ENCODE results near the gene PRTG. TPM values are rescaled to one million over a fixed set of nuclear protein-coding genes. Genes with fewer than 3 reads are reported as not detected.

PRTG gene
- total RNA-seq, 1 donor from 2014 or later, result 574 TPM

- TF ChIP-seq CTCF (IDR thresholded peaks at IDR 0.05) (no peak), EZH2phosphoT487 (IDR thresholded peaks at IDR 0.05) (no peak), EZH2 (IDR thresholded peaks at IDR 0.05) (no peak)
- H3K27ac Mint-ChIP-seq, result no peak overlapping the region
- H3K4me3 ChIP-seq, result peak overlapping the region; percentile 93
- peaks cover 53% of the 10 kb centered on the region for H4K20me1 ChIP-seq (ENCODE audit: low read depth)
- H3K27ac ChIP-seq, result peak overlapping the region; percentile 96
- H2AFZ ChIP-seq (replicated peaks), result no peak overlapping the region
- H3K36me3 Mint-ChIP-seq, result peaks cover 6% of the 10 kb centered on the region
- no peak overlapping the region for H3K4me3 Mint-ChIP-seq
- H3K36me3 ChIP-seq, result peaks cover 3% of the 10 kb centered on the region
- H3K79me2 ChIP-seq (ENCODE audit: low read depth), result peaks cover 67% of the 10 kb centered on the region
- peak overlapping the region; percentile 86 for H3K4me2 ChIP-seq
- peaks cover 54% of the 10 kb centered on the region for H3K4me1 Mint-ChIP-seq
- peaks cover 73% of the 10 kb centered on the region for H3F3A ChIP-seq (ENCODE audit: low read depth)
- peaks cover 53% of the 10 kb centered on the region for H3K4me1 ChIP-seq
- H3K27me3 Mint-ChIP-seq (ENCODE audit: insufficient read depth, low read depth), result peaks cover 2% of the 10 kb centered on the region
- no peaks in the 10 kb centered on the region for H3K9me3 ChIP-seq (ENCODE audit: low read depth)
- peak overlapping the region; percentile 95 for H3K9ac ChIP-seq
- peak; percentile 70 for DNase-seq (ENCODE audit: low spot score)
- H3K9me3 Mint-ChIP-seq, result no peaks in the 10 kb centered on the region
- H3K27me3 ChIP-seq, result peaks cover 19% of the 10 kb centered on the region
Measured at GRCh38 chr15:55740981-55741832, 1.7 kb downstream of the PRTG start.

GRCh38 chr15:55740359-55740878 is 2.5 kb downstream of the PRTG start:
- H3K36me3 Mint-ChIP-seq, result peaks cover 9% of the 10 kb centered on the region
- H2AFZ ChIP-seq (replicated peaks), result no peak overlapping the region
- H4K20me1 ChIP-seq (ENCODE audit: low read depth), result peaks cover 61% of the 10 kb centered on the region

GRCh38 chr15:55739641-55740040 is 3.3 kb downstream of the PRTG start:
- H3K27ac ChIP-seq, result no peak overlapping the region

More at GRCh38 chr15:55740359-55740878, 2.5 kb downstream of the PRTG start:
- H3F3A ChIP-seq (ENCODE audit: low read depth), result peaks cover 81% of the 10 kb centered on the region
- peaks cover 9% of the 10 kb centered on the region for H3K36me3 ChIP-seq
- H3K27me3 ChIP-seq, result peaks cover 11% of the 10 kb centered on the region
- H3K9me3 ChIP-seq (ENCODE audit: low read depth), result no peaks in the 10 kb centered on the region
- Mint-ChIP-seq H3K27ac (no peak overlapping the region), H3K9me3 (no peaks in the 10 kb centered on the region), H3K27me3 (ENCODE audit: insufficient read depth, low read depth) (peaks cover 2% of the 10 kb centered on the region), H3K4me3 (no peak overlapping the region), H3K4me1 (peaks cover 55% of the 10 kb centered on the region)
- peaks cover 61% of the 10 kb centered on the region for H3K4me1 ChIP-seq
- H3K79me2 ChIP-seq (ENCODE audit: low read depth), result peaks cover 74% of the 10 kb centered on the region
- peak overlapping the region; percentile 86 for H3K4me2 ChIP-seq
- H3K27ac ChIP-seq, result peak overlapping the region; percentile 96
- TF ChIP-seq EZH2 (IDR thresholded peaks at IDR 0.05) (no peak), CTCF (IDR thresholded peaks at IDR 0.05) (no peak), EZH2phosphoT487 (IDR thresholded peaks at IDR 0.05) (no peak)
- peak overlapping the region; percentile 95 for H3K9ac ChIP-seq
- no peak for DNase-seq (ENCODE audit: low spot score)
- H3K4me3 ChIP-seq, result peak overlapping the region; percentile 93

More at GRCh38 chr15:55739641-55740040, 3.3 kb downstream of the PRTG start:
- H3K4me3 ChIP-seq, result peak overlapping the region; percentile 93
- Mint-ChIP-seq H3K36me3 (peaks cover 9% of the 10 kb centered on the region), H3K27ac (peak overlapping the region; percentile 76), H3K4me3 (no peak overlapping the region), H3K4me1 (peaks cover 56% of the 10 kb centered on the region), H3K27me3 (ENCODE audit: insufficient read depth, low read depth) (peaks cover 2% of the 10 kb centered on the region), H3K9me3 (no peaks in the 10 kb centered on the region)
- no peak overlapping the region for H3K9ac ChIP-seq
- H3K79me2 ChIP-seq (ENCODE audit: low read depth), result peaks cover 82% of the 10 kb centered on the region
- peaks cover 69% of the 10 kb centered on the region for H4K20me1 ChIP-seq (ENCODE audit: low read depth)
- DNase-seq (ENCODE audit: low spot score), result peak; percentile 52
- peaks cover 9% of the 10 kb centered on the region for H3K36me3 ChIP-seq
- H3K4me1 ChIP-seq, result peaks cover 68% of the 10 kb centered on the region
- no peak overlapping the region for H2AFZ ChIP-seq (replicated peaks)
- TF ChIP-seq CTCF (IDR thresholded peaks at IDR 0.05) (no peak), EZH2phosphoT487 (IDR thresholded peaks at IDR 0.05) (no peak), EZH2 (IDR thresholded peaks at IDR 0.05) (no peak)
- peaks cover 3% of the 10 kb centered on the region for H3K27me3 ChIP-seq
- peaks cover 84% of the 10 kb centered on the region for H3F3A ChIP-seq (ENCODE audit: low read depth)
- peak overlapping the region; percentile 86 for H3K4me2 ChIP-seq
- no peaks in the 10 kb centered on the region for H3K9me3 ChIP-seq (ENCODE audit: low read depth)
